8988T (cell line): ENCODE results near the gene B4GALT3.

ENCODE experiments used
- DNase-seq: peaks from one replicate; pipeline ENCODE4 v3.0.0; 2011

Gene B4GALT3

DNA sequence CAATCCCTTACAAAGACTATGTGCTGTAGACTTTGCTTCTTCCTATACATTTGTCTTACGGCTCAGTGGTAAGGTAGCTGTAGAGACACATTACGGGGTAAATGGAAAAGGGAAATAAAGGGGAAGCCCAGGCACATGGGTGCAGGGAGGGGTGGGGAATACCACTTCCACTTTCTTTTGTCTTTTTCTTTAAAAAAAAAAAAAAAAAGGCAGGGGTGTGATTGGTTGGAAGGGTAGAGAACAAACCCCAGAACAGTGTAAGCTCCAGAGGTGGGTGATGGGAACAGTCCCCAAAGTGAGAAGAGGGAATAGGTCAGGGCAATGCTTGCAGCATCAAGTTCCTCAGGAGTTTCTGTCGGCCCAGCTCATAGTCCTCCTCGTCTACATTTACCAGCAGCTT is 55.5 kb downstream of the B4GALT3 start:
- no peak for DNase-seq
